Upper lobe of left lung (tissue), 6 donors: ENCODE measurements around the gene FLCN. TPM values are rescaled to one million over a fixed set of nuclear protein-coding genes. Genes with fewer than 3 reads are reported as not detected.

Experiments used
- ATAC-seq, 2 donors: fragments of 200-7000 bp; cut with Tn5 transposase; one replicate each; pipeline ENCODE4 v1.9.1; 2022; ENCODE audit warnings: mild to moderate bottlenecking in 2 of 2, moderate library complexity in 2 of 2; ENCODE audit not compliant: low FRiP score in 2 of 2
- DNase-seq, 2 donors: peaks; one replicate each; pipeline ENCODE4 v3.0.0-alpha.2; 2019 to 2020
- H3K27ac ChIP-seq, 4 donors: fragments of 200-600 bp; sonication (generic); one replicate each; pipeline ENCODE4 v1.5.1; 2016 to 2019
- H3K27me3 ChIP-seq, 4 donors: fragments of 200-600 bp; sonication (generic); one replicate each; pipeline ENCODE4 v1.5.1; 2017 to 2019
- H3K36me3 ChIP-seq, 4 donors: fragments of 200-600 bp; sonication (generic); one replicate each; pipeline ENCODE4 v1.5.1; 2016 to 2019
- H3K4me1 ChIP-seq, 4 donors: fragments of 200-600 bp; sonication (generic); one replicate each; pipeline ENCODE4 v1.5.1; 2018 to 2019
- H3K4me3 ChIP-seq, 4 donors: fragments of 200-600 bp; sonication (generic); one replicate each; pipeline ENCODE4 v1.5.1; 2017 to 2019; ENCODE audit warnings: mild to moderate bottlenecking in 2 of 4, moderate library complexity in 1 of 4
- H3K9me3 ChIP-seq, 4 donors: fragments of 200-600 bp; sonication (generic); one replicate each; pipeline ENCODE4 v1.5.1; 2018 to 2019
- EP300 ChIP-seq, 4 donors: sonication (generic); formaldehyde crosslinking; IDR thresholded peaks; one replicate each; pipeline ENCODE4 v1.5.1; 2017; ENCODE audit warnings: antibody characterized with exemption in 4 of 4, control low read depth in 2 of 4
- POLR2A ChIP-seq, 4 donors: fragments of 450-650 bp; IDR thresholded peaks; one replicate each; pipeline ENCODE4 v1.5.1; 2016 to 2017; ENCODE audit warnings: antibody characterized with exemption in 4 of 4, mild to moderate bottlenecking in 2 of 4
- POLR2AphosphoS5 ChIP-seq, 2 donors: sonication (generic); formaldehyde crosslinking; IDR thresholded peaks; one replicate each; pipeline ENCODE4 v1.5.1; 2017; ENCODE audit warnings: antibody characterized with exemption in 2 of 2
- WGBS, 2 donors: methylation state at CpG; one replicate each; pipeline ENCODE4 v1.1.5; 2017 to 2018; 5-methylcytosine and 5-hydroxymethylcytosine counted together
- total RNA-seq, 6 donors: library from RNA; depleted of rRNA in 4 of 6; stranded (reverse); fragments of >200 nt in 4 of 6; gene quantifications; one replicate each; pipeline versions ENCODE4 v1.1.0 to v1.2.1, GENCODE V29; 2016 to 2021
- TF ChIP-seq, protein P1 (sequence below), 6 experiments: fragments of 450-650 bp in 4 of 6; fragments of 200-600 bp in 2 of 6; sonication (generic) in 2 of 6; IDR thresholded peaks; one replicate each; pipeline ENCODE4 v1.5.1; 2016 to 2019; ENCODE audit warnings: antibody characterized with exemption in 6 of 6
- donor health status: DM: no; HTN: no; CAD: no; lungs with moderate emphysema.
- donor health status: DM: no; HTN: yes; CAD: no; lungs with severe emphysema.

Gene FLCN
- total RNA-seq, 6 donors from 2014 or later: 62.3 to 420 (median 103) TPM

DNA sequence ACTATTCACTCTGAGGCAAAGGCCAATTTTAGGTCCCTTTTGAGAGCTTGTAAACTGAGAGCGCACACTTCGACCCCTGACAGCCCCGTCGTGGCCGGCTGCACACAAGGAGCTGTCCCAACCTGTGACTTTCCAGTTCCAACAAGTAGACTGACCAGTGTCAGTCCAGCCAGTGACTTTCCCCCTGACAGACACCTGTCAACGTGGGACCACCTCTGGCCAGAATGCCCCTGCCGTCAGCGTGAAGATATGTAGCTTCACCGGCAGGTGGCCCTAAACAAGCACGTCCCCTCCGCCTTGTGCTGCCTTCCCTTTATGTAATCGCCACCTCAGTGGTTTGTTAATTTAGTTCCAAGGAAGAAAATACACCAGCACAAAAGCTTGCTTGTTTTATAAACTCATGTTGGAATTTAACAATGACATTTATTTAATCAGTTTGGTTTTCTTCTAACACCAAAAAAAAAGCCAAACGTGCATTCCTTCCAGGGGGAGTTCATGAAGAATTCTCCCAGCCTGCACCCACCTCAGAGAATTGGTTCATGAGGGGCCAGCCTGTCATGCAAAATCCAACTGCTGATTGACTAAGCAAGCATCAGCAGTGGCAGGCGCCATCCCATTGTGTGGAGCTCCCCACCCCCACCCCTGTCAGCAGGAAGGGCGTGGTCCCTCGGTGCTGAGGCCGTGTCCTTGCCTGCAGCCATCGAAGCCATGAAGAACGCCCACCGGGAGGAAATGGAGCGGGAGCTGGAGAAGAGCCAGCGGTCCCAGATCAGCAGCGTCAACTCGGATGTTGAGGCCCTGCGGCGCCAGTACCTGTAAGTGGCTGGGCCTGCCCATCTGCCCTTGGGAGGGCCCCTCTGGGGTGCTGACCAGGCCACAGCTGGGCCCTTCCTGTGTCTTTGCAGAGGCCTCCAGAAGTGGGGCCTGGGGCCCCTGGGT lies 64.7 kb downstream of the FLCN start:
- ATAC-seq (peak in 1 of 2 donors; percentile 1), DNase-seq (peak in 1 of 2 donors; percentile 37)
- TF ChIP-seq POLR2A (IDR thresholded peaks at IDR 0.05): no peak
- TF ChIP-seq EP300 (IDR thresholded peaks at IDR 0.05): peak in 1 of 4 donors; percentile 45
- TF ChIP-seq, protein P1, sequence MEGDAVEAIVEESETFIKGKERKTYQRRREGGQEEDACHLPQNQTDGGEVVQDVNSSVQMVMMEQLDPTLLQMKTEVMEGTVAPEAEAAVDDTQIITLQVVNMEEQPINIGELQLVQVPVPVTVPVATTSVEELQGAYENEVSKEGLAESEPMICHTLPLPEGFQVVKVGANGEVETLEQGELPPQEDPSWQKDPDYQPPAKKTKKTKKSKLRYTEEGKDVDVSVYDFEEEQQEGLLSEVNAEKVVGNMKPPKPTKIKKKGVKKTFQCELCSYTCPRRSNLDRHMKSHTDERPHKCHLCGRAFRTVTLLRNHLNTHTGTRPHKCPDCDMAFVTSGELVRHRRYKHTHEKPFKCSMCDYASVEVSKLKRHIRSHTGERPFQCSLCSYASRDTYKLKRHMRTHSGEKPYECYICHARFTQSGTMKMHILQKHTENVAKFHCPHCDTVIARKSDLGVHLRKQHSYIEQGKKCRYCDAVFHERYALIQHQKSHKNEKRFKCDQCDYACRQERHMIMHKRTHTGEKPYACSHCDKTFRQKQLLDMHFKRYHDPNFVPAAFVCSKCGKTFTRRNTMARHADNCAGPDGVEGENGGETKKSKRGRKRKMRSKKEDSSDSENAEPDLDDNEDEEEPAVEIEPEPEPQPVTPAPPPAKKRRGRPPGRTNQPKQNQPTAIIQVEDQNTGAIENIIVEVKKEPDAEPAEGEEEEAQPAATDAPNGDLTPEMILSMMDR (IDR thresholded peaks at IDR 0.05): no peak
- TF ChIP-seq POLR2AphosphoS5 (IDR thresholded peaks at IDR 0.05): peak in 1 of 2 donors; percentile 74
- Histone ChIP-seq H3K27ac (peak overlapping the region; percentile 22 to 77 (median 51)), H3K4me3 (no peak overlapping the region), H3K27me3 (no peaks in the 10 kb centered on the region), H3K36me3 (peaks cover 13 to 92% (median 63%) of the 10 kb centered on the region in 4 donors), H3K4me1 (peaks cover 21 to 31% (median 27%) of the 10 kb centered on the region in 4 donors), H3K9me3 (no peaks in the 10 kb centered on the region)
- WGBS, 2 donors: 65 to 66% methylated on average over 22 to 24 of the region's 26 CpGs

- H3K27ac ChIP-seq: peak overlapping the region; percentile 46 to 77 (median 62)
- peaks cover 8 to 92% (median 64%) of the 10 kb centered on the region in 4 donors for H3K36me3 ChIP-seq
These were observed 65.8 kb downstream of the FLCN start for GRCh38 chr17:17171186-17171585.

DNA sequence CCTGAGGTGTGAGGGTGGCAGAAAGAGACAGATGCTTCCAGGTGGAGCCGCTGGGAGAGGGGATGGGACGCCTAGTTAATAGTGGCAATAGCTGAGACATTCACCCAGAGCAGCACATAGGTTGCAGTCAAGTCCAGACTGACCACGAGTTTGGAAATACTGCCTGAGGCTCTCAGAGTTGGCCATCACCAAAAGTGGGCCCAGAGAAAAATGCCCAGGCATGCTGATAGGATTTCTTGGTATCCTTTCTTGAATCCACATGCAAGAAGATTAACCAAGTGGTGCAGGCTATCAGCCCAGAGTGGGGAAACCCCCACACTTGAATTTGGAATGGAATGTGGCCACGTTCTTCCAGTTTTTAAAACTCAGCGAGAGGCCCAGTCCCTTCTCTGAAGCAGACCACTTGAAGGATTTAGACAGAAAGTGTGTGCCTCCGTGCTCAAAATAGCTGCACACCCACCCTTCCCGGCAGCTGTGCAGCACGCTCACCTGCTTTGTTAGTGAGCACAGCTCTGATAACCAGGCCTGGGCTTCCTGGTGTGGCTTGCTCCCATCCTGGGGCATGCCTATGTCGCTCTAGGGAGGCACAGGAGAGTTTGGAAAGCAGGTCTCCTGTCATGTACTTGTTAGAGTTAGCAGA lies 66.5 kb downstream of the FLCN start:
- no peaks in the 10 kb centered on the region for H3K9me3 ChIP-seq
- DNase-seq: peak in 1 of 2 donors; percentile 30
- peaks cover 14 to 92% (median 65%) of the 10 kb centered on the region in 4 donors for H3K36me3 ChIP-seq
- TF ChIP-seq EP300 (IDR thresholded peaks at IDR 0.05): no peak
- TF ChIP-seq POLR2A (IDR thresholded peaks at IDR 0.05): no peak
- TF ChIP-seq, protein P1 (IDR thresholded peaks at IDR 0.05): no peak
- no peak for TF ChIP-seq POLR2AphosphoS5 (IDR thresholded peaks at IDR 0.05)
- peak overlapping the region; percentile 46 to 77 (median 62) for H3K27ac ChIP-seq
- no peak for ATAC-seq
- no peak overlapping the region for H3K4me3 ChIP-seq
- no peaks in the 10 kb centered on the region for H3K27me3 ChIP-seq
- WGBS, 2 donors: 66 to 76% methylated on average over 8 to 9 of the region's 9 CpGs
- H3K4me1 ChIP-seq: peaks cover 21 to 28% (median 24%) of the 10 kb centered on the region in 4 donors

More at GRCh38 chr17:17171186-17171585, 65.8 kb downstream of the FLCN start:
- no peak overlapping the region for H3K4me3 ChIP-seq
- H3K4me1 ChIP-seq: peaks cover 21 to 31% (median 27%) of the 10 kb centered on the region in 4 donors
- no peaks in the 10 kb centered on the region for H3K27me3 ChIP-seq
- 39 to 52% methylated on average over 4 to 7 of the region's 7 CpGs for WGBS, 2 donors
- H3K9me3 ChIP-seq: no peaks in the 10 kb centered on the region
- ATAC-seq: no peak
- TF ChIP-seq POLR2A (IDR thresholded peaks at IDR 0.05): no peak
- TF ChIP-seq EP300 (IDR thresholded peaks at IDR 0.05): no peak
- TF ChIP-seq, protein P1 (IDR thresholded peaks at IDR 0.05): no peak
- TF ChIP-seq POLR2AphosphoS5 (IDR thresholded peaks at IDR 0.05): no peak
- DNase-seq: no peak

- H3K9me3 ChIP-seq: no peaks in the 10 kb centered on the region
- ATAC-seq (no peak), DNase-seq (no peak)
- H3K4me1 ChIP-seq: peaks cover 18 to 28% (median 24%) of the 10 kb centered on the region in 4 donors
- TF ChIP-seq, protein P1 (IDR thresholded peaks at IDR 0.05): no peak
- TF ChIP-seq EP300 (IDR thresholded peaks at IDR 0.05) (no peak), POLR2A (IDR thresholded peaks at IDR 0.05) (no peak)
- 89% methylated on average over 4 of the region's 4 CpGs for WGBS, 2 donors
- no peak overlapping the region for H3K4me3 ChIP-seq
- H3K27me3 ChIP-seq: no peaks in the 10 kb centered on the region
- no peak overlapping the region for H3K27ac ChIP-seq
- peaks cover 16 to 92% (median 69%) of the 10 kb centered on the region in 4 donors for H3K36me3 ChIP-seq
These were observed 67.6 kb downstream of the FLCN start for GRCh38 chr17:17169396-17169795.
